ENCODE results near the gene F12. TPM values are rescaled to one million over a fixed set of nuclear protein-coding genes. Genes with fewer than 3 reads are reported as not detected.

The F12 gene
- total RNA-seq, 1 experiment from 2014 or later: 10.0 TPM

- TF ChIP-seq, protein P1, sequence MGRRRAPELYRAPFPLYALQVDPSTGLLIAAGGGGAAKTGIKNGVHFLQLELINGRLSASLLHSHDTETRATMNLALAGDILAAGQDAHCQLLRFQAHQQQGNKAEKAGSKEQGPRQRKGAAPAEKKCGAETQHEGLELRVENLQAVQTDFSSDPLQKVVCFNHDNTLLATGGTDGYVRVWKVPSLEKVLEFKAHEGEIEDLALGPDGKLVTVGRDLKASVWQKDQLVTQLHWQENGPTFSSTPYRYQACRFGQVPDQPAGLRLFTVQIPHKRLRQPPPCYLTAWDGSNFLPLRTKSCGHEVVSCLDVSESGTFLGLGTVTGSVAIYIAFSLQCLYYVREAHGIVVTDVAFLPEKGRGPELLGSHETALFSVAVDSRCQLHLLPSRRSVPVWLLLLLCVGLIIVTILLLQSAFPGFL (CRISPR knock-in tag; IDR thresholded peaks at IDR 0.05; ENCODE audit: borderline replicate concordance): no peak
These were observed 45.0 kb downstream of the F12 start (continued) for GRCh38 chr5:177364159-177364962.

- H3K9me3 Mint-ChIP-seq: no peaks in the 10 kb centered on the region
- no peak for TF ChIP-seq ZNF416 (CRISPR knock-in tag; IDR thresholded peaks at IDR 0.05)
- peak; percentile 95 for TF ChIP-seq GTF2I (CRISPR knock-in tag; conservative IDR thresholded peaks at IDR 0.05)
- no peak overlapping the region for H3K27ac Mint-ChIP-seq
- ChIA-PET CTCF (interaction anchor here (0.6 to 13.2 kb wide), 11 partner anchors 10 to 265 kb away, joined by 3 to 216 read pairs (median 7); partner anchors contain the start of gene LMAN2), POLR2A (interaction anchor here (0.6 to 1.5 kb wide), 2 partner anchors 27 to 562 kb away, joined by 3 to 4 read pairs; no protein-coding TSS in a partner anchor)
- ATAC-seq: no peak
- H3K27me3 Mint-ChIP-seq (ENCODE audit: low read depth): peaks cover 15% of the 10 kb centered on the region
- peak overlapping the region; percentile 76 for H3K4me3 Mint-ChIP-seq
- H3K4me1 Mint-ChIP-seq: peaks cover 46% of the 10 kb centered on the region
- peaks cover 4% of the 10 kb centered on the region for H3K36me3 Mint-ChIP-seq
- no peak for DNase-seq (ENCODE audit: low spot score)
These were observed 45.8 kb downstream of the F12 start for GRCh38 chr5:177363565-177363964.

GRCh38 chr5:177362610-177363507 is 46.5 kb downstream of the F12 start:
- Mint-ChIP-seq H3K27ac (peak overlapping the region; percentile 74; the same call in 1 of the 2 replicates), H3K4me3 (peak overlapping the region; percentile 76), H3K36me3 (no peaks in the 10 kb centered on the region), H3K4me1 (peaks cover 40% of the 10 kb centered on the region), H3K27me3 (ENCODE audit: low read depth) (peaks cover 14% of the 10 kb centered on the region), H3K9me3 (no peaks in the 10 kb centered on the region)
- CTCF ChIA-PET: interaction anchor here (0.5 to 13.2 kb wide), 17 partner anchors 8 to 264 kb away, joined by 3 to 216 read pairs (median 7); partner anchors contain the start of genes GRK6 and LMAN2
- DNase-seq (ENCODE audit: low spot score): peak; percentile 76
- TF ChIP-seq, protein P2, sequence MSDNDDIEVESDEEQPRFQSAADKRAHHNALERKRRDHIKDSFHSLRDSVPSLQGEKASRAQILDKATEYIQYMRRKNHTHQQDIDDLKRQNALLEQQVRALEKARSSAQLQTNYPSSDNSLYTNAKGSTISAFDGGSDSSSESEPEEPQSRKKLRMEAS (CRISPR knock-in tag; IDR thresholded peaks at IDR 0.05): peak; percentile 25
- no peak for TF ChIP-seq NR3C1 (CRISPR knock-in tag; conservative IDR thresholded peaks at IDR 0.05; ENCODE audit: low read depth)
- 0 out of 2 replicates have a peak, but pooled peaks have one; percentile 11 for TF ChIP-seq TEAD1 (CRISPR knock-in tag; IDR thresholded peaks at IDR 0.05)
- TF ChIP-seq SP1 (CRISPR knock-in tag; conservative IDR thresholded peaks at IDR 0.05): peak; percentile 51
- TF ChIP-seq, protein P3, sequence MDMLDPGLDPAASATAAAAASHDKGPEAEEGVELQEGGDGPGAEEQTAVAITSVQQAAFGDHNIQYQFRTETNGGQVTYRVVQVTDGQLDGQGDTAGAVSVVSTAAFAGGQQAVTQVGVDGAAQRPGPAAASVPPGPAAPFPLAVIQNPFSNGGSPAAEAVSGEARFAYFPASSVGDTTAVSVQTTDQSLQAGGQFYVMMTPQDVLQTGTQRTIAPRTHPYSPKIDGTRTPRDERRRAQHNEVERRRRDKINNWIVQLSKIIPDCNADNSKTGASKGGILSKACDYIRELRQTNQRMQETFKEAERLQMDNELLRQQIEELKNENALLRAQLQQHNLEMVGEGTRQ (CRISPR knock-in tag; IDR thresholded peaks at IDR 0.05): 0 out of 2 replicates have a peak, but pooled peaks have one; percentile 11
- TF ChIP-seq ZNF263 (CRISPR knock-in tag; IDR thresholded peaks at IDR 0.05; ENCODE audit: low read depth): peak; percentile 98
- no peak for TF ChIP-seq ELF4 (CRISPR knock-in tag; IDR thresholded peaks at IDR 0.05; ENCODE audit: low read depth)
- TF ChIP-seq NR2C2 (CRISPR knock-in tag; IDR thresholded peaks at IDR 0.05): 0 out of 2 replicates have a peak, but pooled peaks have one; percentile 18
- peak; percentile 41; the same call in 1 of the 2 replicates for TF ChIP-seq FOXP4 (CRISPR knock-in tag; IDR thresholded peaks at IDR 0.05)
- TF ChIP-seq, protein P4, sequence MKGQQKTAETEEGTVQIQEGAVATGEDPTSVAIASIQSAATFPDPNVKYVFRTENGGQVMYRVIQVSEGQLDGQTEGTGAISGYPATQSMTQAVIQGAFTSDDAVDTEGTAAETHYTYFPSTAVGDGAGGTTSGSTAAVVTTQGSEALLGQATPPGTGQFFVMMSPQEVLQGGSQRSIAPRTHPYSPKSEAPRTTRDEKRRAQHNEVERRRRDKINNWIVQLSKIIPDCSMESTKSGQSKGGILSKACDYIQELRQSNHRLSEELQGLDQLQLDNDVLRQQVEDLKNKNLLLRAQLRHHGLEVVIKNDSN (CRISPR knock-in tag; IDR thresholded peaks at IDR 0.05): peak; percentile 4; the same call in 1 of the 2 replicates
- peak; percentile 39 for ATAC-seq
- POLR2A ChIA-PET: interaction anchor here (0.6 to 1.5 kb wide), 3 partner anchors 27 to 563 kb away, joined by 3 to 4 read pairs (median 3); no protein-coding TSS in a partner anchor

All from WTC11 (cell line).